NCI-H2196 treated with DMSO at 0.1 percent for 48 hours (cell line): ENCODE data around the gene ANO8.

Source experiments
- DNase-seq: peaks from one replicate; lab custom pipeline; 2025; ENCODE audit not compliant: unreplicated experiment; lab: John Stamatoyannopoulos, UW

ANO8 gene

GRCh38 chr19:17348700-17349099, 14.0 kb upstream of the ANO8 start:
- DNase-seq: no peak

DNA sequence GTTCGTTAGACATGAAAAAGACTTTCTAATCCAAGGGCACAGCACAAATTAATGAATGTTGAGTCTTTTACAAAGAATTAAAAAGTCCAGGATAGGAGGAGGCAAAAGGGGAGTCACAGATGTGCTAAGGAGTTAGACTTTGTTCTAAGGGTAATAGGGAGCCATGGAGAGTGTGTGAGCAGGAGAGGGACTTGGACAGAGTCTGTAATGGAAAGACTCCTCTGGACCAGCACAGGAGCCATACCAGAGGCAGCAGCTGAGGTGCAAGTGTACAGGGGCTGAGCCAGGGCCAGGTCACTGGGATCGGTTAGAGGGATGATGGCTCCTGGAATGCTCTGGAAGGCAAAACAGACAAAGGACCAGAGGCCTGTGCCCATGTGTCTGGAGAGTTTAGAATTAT, 13.2 kb upstream of the ANO8 start:
- DNase-seq: no peak

- no peak for DNase-seq
Measured at GRCh38 chr19:17347361-17347760, 12.7 kb upstream of the ANO8 start.

DNA sequence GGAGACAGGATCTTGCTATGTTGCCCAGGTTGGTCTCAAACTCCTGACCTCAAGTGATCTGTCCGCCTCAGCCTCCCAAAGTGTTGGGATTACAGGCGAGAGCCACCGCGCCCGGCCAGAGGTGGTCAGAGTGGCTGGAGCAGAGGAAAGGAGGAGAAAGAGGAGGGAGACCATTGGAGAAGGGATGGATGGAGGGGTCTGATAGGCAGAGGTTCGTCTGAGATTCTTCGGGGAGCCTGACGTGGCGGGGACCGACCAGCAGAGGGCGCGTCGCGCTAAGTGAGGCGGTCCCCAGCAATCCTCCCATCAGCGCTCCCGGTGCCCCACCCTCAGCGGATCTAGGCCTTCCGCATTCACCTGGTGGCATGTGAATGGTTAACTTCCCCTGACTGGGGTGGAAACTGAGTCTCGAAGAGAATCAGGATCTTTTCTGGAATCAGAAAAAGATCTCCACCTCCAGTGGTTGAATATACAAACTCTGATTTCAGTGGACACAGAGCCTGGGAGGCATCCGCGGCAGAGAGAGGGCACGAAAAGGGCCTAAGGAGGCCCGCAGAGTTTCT, 11.5 kb upstream of the ANO8 start:
- DNase-seq: peak; percentile 14

DNA sequence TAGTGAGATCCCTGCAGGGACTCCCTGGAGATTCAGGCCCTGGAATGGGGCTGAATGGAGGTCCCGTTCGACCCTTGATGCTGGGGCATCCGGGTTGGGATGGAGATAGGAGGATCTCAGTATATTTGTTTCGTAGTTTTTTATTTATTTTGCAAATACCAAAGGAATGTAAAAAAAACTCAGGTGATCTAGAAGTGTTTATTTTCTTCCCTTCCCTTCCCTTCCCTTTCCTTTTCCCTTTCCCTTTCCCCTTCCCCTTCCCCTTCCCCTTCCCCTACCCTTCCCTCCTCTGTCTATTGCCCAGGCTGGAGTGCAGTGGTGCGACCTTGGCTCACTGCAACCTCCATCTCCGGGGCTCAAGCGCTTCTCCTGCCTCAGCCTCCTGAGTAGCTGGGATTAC, 7.2 kb upstream of the ANO8 start:
- no peak for DNase-seq

DNA sequence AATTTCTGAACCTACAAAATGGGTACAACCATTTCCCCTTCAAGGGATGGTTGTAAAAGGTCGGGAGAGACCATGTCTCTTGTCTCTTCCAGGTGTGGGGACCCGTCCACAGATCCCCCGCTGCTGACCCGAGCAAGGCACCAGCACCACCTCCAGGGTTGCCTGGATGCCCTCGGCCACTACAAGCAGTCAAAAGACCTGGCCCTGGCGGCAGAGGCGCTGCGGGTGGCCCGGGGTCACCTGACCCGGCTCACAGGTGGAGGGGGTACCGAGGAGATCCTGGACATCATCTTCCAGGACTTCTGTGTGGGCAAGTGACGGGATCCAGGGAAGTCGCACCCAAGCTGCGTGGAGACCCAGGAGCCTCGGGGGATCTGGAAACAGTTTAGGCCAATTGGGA, 6.7 kb upstream of the ANO8 start:
- no peak for DNase-seq

- no peak for DNase-seq
Measured at GRCh38 chr19:17340871-17341357, 6.3 kb upstream of the ANO8 start.

DNA sequence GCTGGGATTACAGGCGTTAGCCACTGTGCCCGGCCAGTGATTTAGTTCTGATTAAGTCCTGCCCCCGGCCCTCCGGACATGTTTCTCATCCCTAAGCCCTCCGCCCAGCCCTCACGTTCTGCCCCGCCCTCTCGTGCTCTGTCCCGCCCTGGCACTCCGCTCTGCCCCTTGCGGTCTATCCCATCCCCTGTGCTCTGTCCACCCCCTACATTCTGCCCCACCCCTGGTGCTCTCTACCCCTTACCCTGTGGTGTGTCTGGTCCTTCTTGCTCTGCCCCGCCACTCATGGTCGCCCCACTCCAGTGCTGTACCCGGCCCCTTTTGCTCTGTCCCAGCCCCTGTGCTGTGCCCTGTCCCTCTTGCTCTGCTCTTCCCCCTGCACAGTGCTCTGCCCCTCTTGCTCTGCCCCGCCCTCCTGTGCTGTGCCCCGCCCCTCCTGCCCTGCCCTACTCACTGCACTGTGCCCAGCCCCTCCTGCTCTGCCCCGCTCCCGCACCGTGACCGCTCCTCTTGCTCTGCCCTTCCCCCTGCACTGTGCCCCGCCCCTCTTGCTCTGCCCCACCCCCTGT, 5.7 kb upstream of the ANO8 start:
- no peak for DNase-seq

- DNase-seq: no peak
Measured at GRCh38 chr19:17339088-17339741, 4.6 kb upstream of the ANO8 start.

DNA sequence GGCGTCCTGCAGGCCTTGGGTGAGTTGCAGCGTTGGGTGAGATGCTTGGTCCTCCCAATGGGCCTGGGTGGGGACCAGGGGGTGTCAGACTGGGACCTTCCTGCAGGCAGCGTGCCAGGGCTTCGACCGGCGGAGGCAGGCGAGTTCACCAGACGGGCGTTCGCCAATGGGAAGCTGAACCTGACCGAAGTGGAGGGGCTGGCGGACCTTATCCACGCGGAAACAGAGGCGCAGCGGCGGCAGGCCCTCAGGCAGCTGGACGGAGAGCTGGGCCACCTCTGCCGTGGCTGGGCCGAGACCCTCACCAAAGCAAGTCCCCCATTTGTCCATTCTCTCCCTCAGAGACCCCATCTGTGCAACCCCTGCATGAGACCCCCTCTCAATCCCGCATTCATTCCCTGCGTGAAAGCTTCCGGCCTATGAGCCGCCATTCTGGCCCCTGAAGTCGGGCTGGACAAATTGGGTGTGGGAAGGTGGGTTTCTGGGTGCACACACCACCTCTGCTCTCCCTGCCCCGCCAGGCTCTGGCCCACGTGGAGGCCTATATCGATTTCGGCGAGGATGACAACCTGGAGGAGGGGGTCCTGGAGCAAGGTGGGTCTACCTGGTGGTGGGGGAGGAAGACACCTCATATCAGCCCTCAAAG, 3.9 kb upstream of the ANO8 start:
- no peak for DNase-seq

GRCh38 chr19:17337675-17338432, 3.2 kb upstream of the ANO8 start:
- peak; percentile 40 for DNase-seq

- DNase-seq: peak; percentile 100
Measured at GRCh38 chr19:17336872-17337674, 2.4 kb upstream of the ANO8 start, which contains the start of gene GTPBP3. GTPBP3 (plus strand) TSS chr19:17337553; CDS start chr19:17337612, 59 bp downstream.

DNA sequence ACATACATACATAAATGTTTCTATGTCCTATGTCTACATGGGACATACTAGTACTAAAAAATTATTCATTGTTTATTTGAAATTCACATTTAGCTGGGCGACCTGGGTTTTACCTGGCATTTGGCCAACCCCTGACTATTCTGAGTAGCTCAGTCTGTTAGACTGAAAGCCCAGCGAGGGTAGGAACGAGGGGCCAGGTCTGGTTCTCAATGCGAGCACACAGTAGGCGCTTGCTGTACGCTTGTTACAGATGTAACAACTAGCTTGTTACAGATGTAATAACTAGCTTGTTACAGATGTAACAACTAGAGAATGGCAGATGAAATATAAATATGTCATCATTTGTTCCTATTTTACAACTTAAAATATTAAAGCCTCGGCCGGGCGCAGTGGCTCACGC, 920 bp upstream of the ANO8 start:
- DNase-seq: no peak

- DNase-seq: no peak
Measured at GRCh38 chr19:17333611-17334413, 843 bp downstream of the ANO8 start.

DNA sequence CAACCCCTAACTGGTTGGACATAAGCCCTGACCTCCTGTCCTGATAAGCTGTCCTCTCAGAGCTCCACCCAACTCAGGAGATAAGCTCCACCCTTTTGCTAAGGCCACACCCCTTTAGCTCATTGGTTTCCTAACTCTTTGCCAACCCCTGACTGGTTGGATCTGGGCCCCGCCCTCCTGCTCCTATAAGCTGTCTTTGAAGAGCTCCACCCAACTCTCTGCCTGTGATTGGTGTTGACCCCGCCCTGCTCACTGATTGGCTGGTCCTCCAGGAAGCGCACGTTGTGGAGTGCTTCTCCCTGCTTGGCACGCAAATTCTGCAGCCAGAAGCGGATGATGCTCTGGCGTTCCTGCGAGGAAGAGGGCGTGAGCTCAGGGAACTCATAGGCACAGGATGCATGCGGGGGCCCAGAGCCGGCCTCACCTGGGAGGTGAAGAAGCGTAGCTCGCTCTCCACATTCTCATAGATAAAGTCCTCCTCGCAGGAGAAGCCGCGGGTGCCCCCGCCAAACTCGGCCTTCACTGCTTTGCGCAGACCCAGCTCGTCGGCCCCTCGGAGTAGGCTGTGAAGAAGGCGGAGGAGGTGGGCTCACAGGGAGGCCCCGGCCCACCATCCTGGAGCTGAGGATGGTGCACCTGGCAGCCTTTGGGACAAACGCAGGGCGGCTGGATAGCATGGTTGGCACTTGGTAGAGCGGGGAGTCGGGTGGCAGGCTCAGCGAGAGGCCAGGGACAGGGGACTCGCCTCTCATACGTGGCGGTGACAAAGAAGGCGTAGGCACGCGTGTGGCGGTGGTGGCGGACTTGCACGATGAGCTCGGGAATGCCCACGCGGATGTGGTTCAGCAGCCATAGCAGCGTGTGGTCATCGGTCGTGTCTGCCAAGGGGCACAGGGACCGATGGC, 1.7 kb downstream of the ANO8 start:
- DNase-seq: peak; percentile 75

GRCh38 chr19:17332360-17332676, 2.3 kb downstream of the ANO8 start:
- no peak for DNase-seq

DNA sequence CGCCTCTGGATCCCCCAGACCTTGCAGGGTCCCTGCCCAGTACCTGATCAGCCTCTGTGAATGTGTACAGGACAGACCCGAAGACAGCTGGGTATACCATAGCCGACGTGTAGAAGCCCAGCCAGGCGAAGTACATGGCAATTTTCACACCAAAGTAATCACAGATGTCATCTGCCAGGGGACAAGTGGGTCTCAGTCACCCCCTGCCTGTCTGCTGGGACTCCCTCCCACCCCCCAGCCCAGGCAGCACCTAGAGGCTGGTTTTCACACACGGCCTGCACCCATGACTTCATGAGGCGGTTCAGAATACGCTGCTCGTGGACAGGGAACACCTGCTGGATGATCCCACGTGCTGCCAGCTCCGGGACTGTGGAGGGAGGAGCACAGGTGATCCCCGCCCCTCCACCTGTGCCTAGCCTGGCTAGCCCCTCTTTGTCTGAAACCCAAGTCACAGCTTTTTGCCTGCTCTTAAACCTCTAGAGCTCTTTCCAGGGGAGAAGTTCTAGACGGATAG, 3.6 kb downstream of the ANO8 start:
- DNase-seq: peak; percentile 18

- no peak for DNase-seq
Measured at GRCh38 chr19:17330262-17331044, 4.2 kb downstream of the ANO8 start.
